Ectodermal cell (in vitro differentiated cells): ENCODE measurements around the gene VEPH1.

Experiments used
- H3K27ac ChIP-seq: 2 replicates; pipeline ENCODE4 v1.7.0; 2013; ENCODE audit warnings: mild to moderate bottlenecking, low read depth, low read length; ENCODE audit not compliant: insufficient read depth, poor library complexity, severe bottlenecking
- H3K27me3 ChIP-seq: 2 replicates; pipeline ENCODE4 v1.7.0; 2013; ENCODE audit warnings: mild to moderate bottlenecking, low read length; ENCODE audit not compliant: insufficient read depth, control insufficient read depth, poor library complexity, severe bottlenecking
- H3K36me3 ChIP-seq: one replicate; pipeline ENCODE4 v1.7.0; 2013; ENCODE audit warnings: low read length; ENCODE audit not compliant: control insufficient read depth, insufficient read depth
- H3K4me1 ChIP-seq: one replicate; pipeline ENCODE4 v1.7.0; 2013; ENCODE audit warnings: low read length; ENCODE audit not compliant: control insufficient read depth, insufficient read depth
- H3K4me3 ChIP-seq: 2 replicates; pipeline ENCODE4 v1.7.0; 2013; ENCODE audit warnings: low read depth, low read length, control low read depth; ENCODE audit not compliant: insufficient read depth
- H3K9me3 ChIP-seq: 2 replicates; pipeline ENCODE4 v1.7.0; 2013; ENCODE audit warnings: mild to moderate bottlenecking, low read length, moderate library complexity; ENCODE audit not compliant: control insufficient read depth
- WGBS, 2 experiments: methylation state at CpG; one replicate each; pipeline ENCODE4 v1.1.7; 2013; ENCODE audit warnings: missing lambda C conversion rate in 2 of 2; 5-methylcytosine and 5-hydroxymethylcytosine counted together

The VEPH1 gene

DNA sequence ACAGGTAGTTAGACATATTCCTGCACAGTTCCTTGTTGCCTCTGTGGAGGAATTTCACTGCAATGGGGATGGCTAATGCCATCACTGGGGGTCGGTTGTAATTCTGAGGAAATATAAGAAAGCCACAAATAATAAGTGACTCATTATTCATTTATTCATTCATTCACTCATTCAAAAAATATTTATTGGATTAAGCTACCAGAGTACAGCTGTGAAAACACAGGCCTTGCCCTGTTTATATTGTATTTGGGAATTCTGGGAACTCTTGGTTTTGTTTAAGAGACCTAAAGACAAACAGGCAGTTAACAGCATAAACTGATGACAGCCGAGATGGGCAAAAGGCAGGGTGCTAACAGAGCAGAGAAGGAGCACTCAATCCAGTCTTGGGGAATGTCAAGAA lies 43.0 kb downstream of the VEPH1 start:
- H3K9me3 ChIP-seq, result no peaks in the 10 kb centered on the region
- H3K4me3 ChIP-seq, result no peak overlapping the region
- no peaks in the 10 kb centered on the region for H3K27me3 ChIP-seq
- WGBS, 2 experiments, result 89 to 99% methylated on average over 2 of the region's 2 CpGs
- H3K27ac ChIP-seq, result no peak overlapping the region
- H3K36me3 ChIP-seq, result no peaks in the 10 kb centered on the region
- H3K4me1 ChIP-seq, result no peaks in the 10 kb centered on the region

DNA sequence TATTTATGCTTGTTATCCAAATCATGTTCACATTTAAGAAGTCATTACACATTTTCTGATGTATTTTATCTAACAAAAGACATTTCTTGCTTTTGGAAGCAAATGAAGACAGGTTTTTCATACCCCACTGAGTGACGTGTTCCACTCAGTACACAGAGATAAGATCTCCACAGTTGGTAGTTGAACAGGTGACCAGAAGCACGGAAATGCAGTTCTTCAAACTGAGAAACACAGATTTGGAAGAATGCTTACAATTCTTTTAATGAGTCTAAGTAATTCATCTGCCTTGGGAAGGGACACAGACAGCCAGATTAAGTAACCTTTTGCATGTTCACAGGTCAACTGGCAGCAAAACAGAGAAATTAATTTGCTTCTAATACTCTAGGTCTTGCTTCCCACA lies 43.5 kb downstream of the VEPH1 start:
- WGBS, 2 experiments, result 93 to 96% methylated on average over 2 of the region's 2 CpGs
- no peak overlapping the region for H3K4me3 ChIP-seq
- no peaks in the 10 kb centered on the region for H3K27me3 ChIP-seq
- H3K36me3 ChIP-seq, result no peaks in the 10 kb centered on the region
- H3K4me1 ChIP-seq, result no peaks in the 10 kb centered on the region
- H3K27ac ChIP-seq, result no peak overlapping the region
- H3K9me3 ChIP-seq, result no peaks in the 10 kb centered on the region

DNA sequence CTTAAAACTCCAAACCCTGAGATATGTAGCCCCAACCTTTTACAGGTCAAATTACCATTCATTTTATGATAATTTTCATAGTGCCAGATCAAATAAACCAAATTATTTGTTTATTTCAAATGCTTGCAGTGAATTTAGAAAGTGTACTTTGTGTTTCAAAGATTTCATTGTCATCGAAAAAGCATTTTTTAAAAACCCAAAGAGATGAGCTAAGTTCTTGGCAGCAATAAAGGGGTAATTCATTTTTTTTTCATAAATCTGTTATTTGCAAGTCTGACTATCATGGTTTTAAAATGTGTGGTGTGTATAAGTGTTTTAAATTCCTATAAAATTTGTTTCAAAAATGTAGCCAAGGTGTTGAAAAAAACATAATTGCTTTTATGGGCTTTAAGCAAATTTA lies 49.4 kb downstream of the VEPH1 start:
- WGBS, 2 experiments, result 100% methylated on average over 1 of the region's 1 CpG
- Histone ChIP-seq H3K36me3 (no peaks in the 10 kb centered on the region), H3K4me1 (no peaks in the 10 kb centered on the region), H3K4me3 (no peak overlapping the region), H3K9me3 (no peaks in the 10 kb centered on the region), H3K27ac (no peak overlapping the region), H3K27me3 (no peaks in the 10 kb centered on the region)

DNA sequence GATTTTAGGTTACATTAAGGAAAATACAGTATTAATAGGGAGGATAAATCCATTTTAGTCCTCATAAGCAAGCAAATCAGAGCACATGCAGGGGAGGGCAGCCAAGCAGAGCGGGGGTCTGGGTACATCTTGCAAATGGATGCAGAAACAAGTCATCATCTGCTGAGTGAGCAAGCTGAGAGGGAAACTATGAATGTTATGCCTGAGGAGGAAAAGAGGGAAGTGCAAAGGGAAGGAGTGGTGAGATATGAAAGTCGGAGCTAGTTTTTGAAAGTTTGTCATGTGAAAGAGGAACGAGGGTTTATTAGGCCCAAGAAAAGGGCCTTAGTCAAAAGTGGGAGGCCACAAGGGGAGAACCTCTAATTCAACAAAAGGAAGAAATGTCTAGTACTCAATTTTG lies 51.1 kb downstream of the VEPH1 start:
- Histone ChIP-seq H3K4me1 (no peaks in the 10 kb centered on the region), H3K27ac (no peak overlapping the region)
- WGBS, 2 experiments, result 93 to 94% methylated on average over 3 of the region's 3 CpGs

DNA sequence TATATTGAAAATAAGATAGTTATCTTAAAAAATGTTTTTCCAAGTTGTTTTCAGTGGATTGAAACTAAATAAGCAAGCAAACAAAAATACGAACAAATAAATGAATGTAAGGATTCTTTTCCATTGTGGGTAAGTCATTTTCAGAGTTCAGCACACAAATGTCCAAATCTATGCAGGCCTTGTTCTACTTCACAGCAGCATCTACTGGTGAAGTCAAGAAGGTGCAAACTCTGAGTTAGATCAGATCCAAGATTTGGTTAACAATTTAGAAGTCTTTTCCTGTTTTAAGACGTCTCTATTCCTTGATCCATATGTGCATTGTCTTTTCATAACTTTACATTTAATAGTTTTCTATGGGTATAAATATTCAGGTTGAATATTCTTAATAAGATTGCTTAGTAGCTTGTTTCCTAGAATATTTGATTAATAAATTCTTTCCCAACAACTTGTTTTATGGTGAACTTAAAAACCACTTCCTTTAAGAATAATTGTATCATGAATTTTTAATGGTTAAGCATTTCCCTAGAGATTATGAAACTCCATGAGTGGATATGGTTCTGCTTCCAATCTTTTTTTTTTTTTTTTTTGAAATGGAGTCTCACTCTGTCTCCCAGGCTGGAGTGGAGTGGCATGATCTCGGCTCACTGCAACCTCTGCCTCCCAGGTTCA lies 56.1 kb downstream of the VEPH1 start:
- peaks cover 4% of the 10 kb centered on the region for H3K4me1 ChIP-seq
- 91 to 100% methylated on average over 2 to 3 of the region's 3 CpGs for WGBS, 2 experiments
- no peaks in the 10 kb centered on the region for H3K9me3 ChIP-seq
- no peak overlapping the region for H3K27ac ChIP-seq
- no peak overlapping the region for H3K4me3 ChIP-seq
- H3K36me3 ChIP-seq, result no peaks in the 10 kb centered on the region
- H3K27me3 ChIP-seq, result no peaks in the 10 kb centered on the region

More for the DNA sequence above, 51.1 kb downstream of the VEPH1 start:
- Histone ChIP-seq H3K9me3 (no peaks in the 10 kb centered on the region), H3K27me3 (no peaks in the 10 kb centered on the region), H3K4me3 (no peak overlapping the region), H3K36me3 (no peaks in the 10 kb centered on the region)

DNA sequence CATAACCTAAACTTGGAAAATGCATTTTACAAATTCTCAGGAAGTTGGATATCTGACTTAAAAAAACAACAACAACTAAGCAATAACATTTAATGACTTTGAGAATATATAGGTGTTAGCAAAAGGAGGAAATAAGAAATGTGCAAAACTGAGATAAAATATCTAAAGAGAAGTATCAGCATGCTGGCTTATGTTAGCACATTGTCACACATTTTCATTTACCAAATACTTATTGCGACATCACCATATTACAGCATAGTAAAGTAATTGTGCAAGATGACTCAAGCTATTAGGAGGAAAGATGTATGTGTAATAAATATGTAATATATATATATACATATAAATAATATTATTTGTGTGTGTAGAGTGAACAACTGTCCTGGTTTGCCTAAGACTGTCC lies 57.4 kb downstream of the VEPH1 start:
- H3K4me1 ChIP-seq, result peaks cover 4% of the 10 kb centered on the region
- no peaks in the 10 kb centered on the region for H3K9me3 ChIP-seq
- no peaks in the 10 kb centered on the region for H3K36me3 ChIP-seq
- no peak overlapping the region for H3K4me3 ChIP-seq
- H3K27me3 ChIP-seq, result no peaks in the 10 kb centered on the region
- no peak overlapping the region for H3K27ac ChIP-seq
- WGBS, 2 experiments, result no CpG with 5 or more reads among the region's 1 CpG

DNA sequence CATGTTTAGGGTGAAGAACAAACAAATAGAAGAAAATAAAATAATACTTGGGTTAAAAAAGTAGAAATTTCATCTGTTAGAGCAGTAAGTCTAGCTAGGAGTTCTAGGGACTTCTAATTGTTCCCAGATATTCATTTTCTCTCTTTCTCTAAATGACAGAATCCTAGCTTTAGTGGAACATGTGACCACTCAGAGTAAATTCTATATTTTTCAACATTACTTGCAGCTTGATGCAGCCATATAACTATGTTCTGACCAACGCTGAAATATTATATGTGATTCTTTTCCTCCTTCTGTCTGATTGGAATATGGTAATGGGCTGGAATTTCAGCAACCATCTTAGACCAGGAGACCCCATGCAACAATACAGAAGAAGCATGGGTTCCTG lies 58.4 kb downstream of the VEPH1 start:
- Histone ChIP-seq H3K36me3 (no peaks in the 10 kb centered on the region), H3K9me3 (no peaks in the 10 kb centered on the region), H3K27ac (no peak overlapping the region), H3K4me3 (no peak overlapping the region), H3K27me3 (no peaks in the 10 kb centered on the region), H3K4me1 (peaks cover 4% of the 10 kb centered on the region)
- 94 to 100% methylated on average over 1 of the region's 1 CpG for WGBS, 2 experiments

DNA sequence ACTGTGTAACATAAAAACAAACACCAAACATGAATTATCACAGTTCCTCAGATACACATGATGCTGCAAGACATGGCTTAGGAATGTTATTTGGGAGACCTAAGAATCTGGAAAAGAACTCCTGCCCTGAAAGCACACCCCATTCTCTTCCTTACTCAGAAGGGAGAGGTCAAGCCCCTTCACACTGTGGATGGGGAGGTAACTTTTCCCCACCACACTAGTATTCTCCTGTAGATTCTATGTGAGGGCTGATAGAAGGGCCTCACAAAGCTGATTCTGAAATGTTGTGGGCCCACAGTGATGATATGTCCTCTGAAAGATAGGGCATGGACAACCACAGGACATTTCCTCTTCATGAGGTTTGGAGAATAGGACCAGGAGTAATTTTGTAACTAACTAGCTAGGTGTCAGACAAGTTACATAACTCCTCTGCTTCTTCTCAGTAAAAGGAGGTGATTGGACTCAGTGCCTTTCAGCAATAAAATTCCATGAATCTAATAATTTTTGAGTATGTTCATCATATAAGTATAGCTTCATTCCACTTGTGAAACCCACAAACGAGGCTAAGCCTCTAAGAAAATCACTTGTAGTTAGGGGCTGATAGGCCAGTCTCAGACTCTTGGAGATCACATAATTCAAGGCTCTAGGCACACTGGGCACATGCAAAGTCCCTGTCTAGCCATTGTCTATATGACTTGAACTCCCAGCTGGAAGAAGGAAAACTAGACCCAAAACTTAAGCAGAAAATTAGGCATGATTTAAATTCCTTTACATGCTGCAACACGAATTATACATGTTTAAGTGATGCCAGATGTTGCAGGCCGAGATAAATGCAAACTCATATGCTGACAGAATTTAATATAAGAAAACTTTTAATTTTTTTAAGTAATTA lies 59.1 kb downstream of the VEPH1 start:
- WGBS, 2 experiments, result 87 to 97% methylated on average over 2 to 3 of the region's 3 CpGs
- H3K9me3 ChIP-seq, result no peaks in the 10 kb centered on the region
- no peaks in the 10 kb centered on the region for H3K36me3 ChIP-seq

DNA sequence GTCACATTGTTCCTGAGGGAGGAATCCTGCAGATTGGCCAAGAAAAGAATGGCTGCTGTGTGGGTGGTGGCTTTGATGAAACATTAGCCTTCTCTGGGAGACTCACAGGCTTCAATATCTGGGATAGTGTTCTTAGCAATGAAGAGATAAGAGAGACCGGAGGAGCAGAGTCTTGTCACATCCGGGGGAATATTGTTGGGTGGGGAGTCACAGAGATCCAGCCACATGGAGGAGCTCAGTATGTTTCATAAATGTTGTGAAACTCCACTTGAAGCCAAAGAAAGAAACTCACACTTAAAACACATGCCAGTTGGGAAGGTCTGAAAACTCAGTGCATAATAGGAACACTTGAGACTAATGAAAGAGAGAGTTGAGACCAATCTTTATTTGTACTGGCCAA lies 60.5 kb downstream of the VEPH1 start:
- H3K36me3 ChIP-seq, result no peaks in the 10 kb centered on the region
- H3K4me1 ChIP-seq, result peaks cover 4% of the 10 kb centered on the region
- 89 to 100% methylated on average over 2 of the region's 2 CpGs for WGBS, 2 experiments
- H3K9me3 ChIP-seq, result no peaks in the 10 kb centered on the region
- no peaks in the 10 kb centered on the region for H3K27me3 ChIP-seq
- no peak overlapping the region for H3K4me3 ChIP-seq
- no peak overlapping the region for H3K27ac ChIP-seq

More for the DNA sequence above, 59.1 kb downstream of the VEPH1 start:
- peaks cover 4% of the 10 kb centered on the region for H3K4me1 ChIP-seq
- H3K27ac ChIP-seq, result no peak overlapping the region
- no peak overlapping the region for H3K4me3 ChIP-seq
- H3K27me3 ChIP-seq, result no peaks in the 10 kb centered on the region

DNA sequence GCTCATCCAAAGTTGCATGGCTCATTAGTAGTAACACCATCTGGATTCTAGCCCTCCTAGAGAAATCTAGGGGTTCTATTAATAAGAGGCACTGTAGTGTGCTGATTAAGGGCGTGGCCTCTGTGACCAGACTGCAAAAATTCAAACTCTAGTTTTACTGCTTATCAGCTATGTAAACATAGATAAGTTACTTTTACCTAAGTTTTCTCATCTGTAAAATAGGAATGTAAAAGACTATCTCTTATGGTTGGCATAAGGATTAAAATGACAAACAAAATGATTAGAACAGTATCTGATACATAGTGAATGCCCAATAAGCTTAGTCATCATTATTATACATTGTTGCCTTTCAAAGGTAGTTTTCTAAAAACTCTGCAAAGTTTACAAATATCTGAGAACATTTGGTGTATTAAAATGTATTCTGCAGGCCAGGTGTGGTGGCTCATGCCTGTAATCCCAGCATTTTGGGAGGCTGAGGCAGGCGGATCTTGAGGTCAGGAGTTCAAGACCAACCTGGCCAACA lies 62.1 kb downstream of the VEPH1 start:
- no peaks in the 10 kb centered on the region for H3K9me3 ChIP-seq
- H3K27me3 ChIP-seq, result no peaks in the 10 kb centered on the region
- H3K27ac ChIP-seq, result no peak overlapping the region
- no peak overlapping the region for H3K4me3 ChIP-seq
- H3K4me1 ChIP-seq, result peaks cover 4% of the 10 kb centered on the region
- H3K36me3 ChIP-seq, result no peaks in the 10 kb centered on the region
- WGBS, 2 experiments, result 97 to 98% methylated on average over 1 of the region's 2 CpGs
